Measurements from ENCODE around the gene SMURF2.
A peak's percentile ranks its signal among the peaks of the same experiment; 100 is the strongest.

The SMURF2 gene

GRCh38 chr17:64502809-64503208 lies 159.3 kb downstream of the SMURF2 start:
- DNase-seq (ENCODE audit: low spot score) = no peak
- Histone ChIP-seq H3K4me3 (peak overlapping the region; percentile 90), H3K27ac (peak overlapping the region in 1 of 2 donors; percentile 28)

GRCh38 chr17:64502021-64502420 lies 160.1 kb downstream of the SMURF2 start:
- no peak for TF ChIP-seq CTCF (IDR thresholded peaks at IDR 0.05)
- DNase-seq (ENCODE audit: low spot score) = no peak
- Histone ChIP-seq H3K27ac (no peak overlapping the region), H3K4me3 (peak overlapping the region; percentile 5)

More at GRCh38 chr17:64502809-64503208, 159.3 kb downstream of the SMURF2 start:
- TF ChIP-seq CTCF (IDR thresholded peaks at IDR 0.05) = no peak

GRCh38 chr17:64500862-64501765 lies 161.0 kb downstream of the SMURF2 start:
- H3K4me3 ChIP-seq = no peak overlapping the region
- H3K27ac ChIP-seq = no peak overlapping the region
- DNase-seq (ENCODE audit: low spot score) = no peak
- TF ChIP-seq CTCF (IDR thresholded peaks at IDR 0.05) = no peak

GRCh38 chr17:64500487-64500859 lies 161.6 kb downstream of the SMURF2 start:
- no peak for DNase-seq (ENCODE audit: low spot score)
- no peak for TF ChIP-seq CTCF (IDR thresholded peaks at IDR 0.05)
- Histone ChIP-seq H3K27ac (no peak overlapping the region), H3K4me3 (no peak overlapping the region)

- Histone ChIP-seq H3K4me3 (no peak overlapping the region), H3K27ac (no peak overlapping the region)
- TF ChIP-seq CTCF (IDR thresholded peaks at IDR 0.05) = no peak
- no peak for DNase-seq (ENCODE audit: low spot score)
Measured at GRCh38 chr17:64499805-64500486, 162.2 kb downstream of the SMURF2 start.

- Histone ChIP-seq H3K4me3 (no peak overlapping the region), H3K27ac (no peak overlapping the region)
- TF ChIP-seq CTCF (IDR thresholded peaks at IDR 0.05) = no peak
- DNase-seq (ENCODE audit: low spot score) = no peak
Measured at GRCh38 chr17:64498308-64499203, 163.6 kb downstream of the SMURF2 start.

Data from coronary artery (tissue), 2 donors.